Pulmonary artery endothelial cell (primary cell): ENCODE results near the gene TICAM1. TPM values are rescaled to one million over a fixed set of nuclear protein-coding genes. Genes with fewer than 3 reads are reported as not detected.
A peak's percentile ranks its signal among the peaks of the same experiment; 100 is the strongest.
"Not testable (repeated sequence)": the region's sequence is repeated elsewhere in the genome, so short reads cannot be mapped to it uniquely, and the experiment has no call there.

Source experiments
- DNase-seq: peaks from one replicate; pipeline ENCODE4 v3.0.0-alpha.2; 2011; ENCODE audit warnings: low read depth, low spot score
- total RNA-seq: library from RNA; depleted of rRNA; stranded (reverse); fragments of >200 nt; gene quantifications from 2 replicates; pipeline ENCODE4 v1.2.3, GENCODE V29; 2014

The TICAM1 gene
- total RNA-seq, 1 donor from 2014 or later = 4.0 TPM

DNA sequence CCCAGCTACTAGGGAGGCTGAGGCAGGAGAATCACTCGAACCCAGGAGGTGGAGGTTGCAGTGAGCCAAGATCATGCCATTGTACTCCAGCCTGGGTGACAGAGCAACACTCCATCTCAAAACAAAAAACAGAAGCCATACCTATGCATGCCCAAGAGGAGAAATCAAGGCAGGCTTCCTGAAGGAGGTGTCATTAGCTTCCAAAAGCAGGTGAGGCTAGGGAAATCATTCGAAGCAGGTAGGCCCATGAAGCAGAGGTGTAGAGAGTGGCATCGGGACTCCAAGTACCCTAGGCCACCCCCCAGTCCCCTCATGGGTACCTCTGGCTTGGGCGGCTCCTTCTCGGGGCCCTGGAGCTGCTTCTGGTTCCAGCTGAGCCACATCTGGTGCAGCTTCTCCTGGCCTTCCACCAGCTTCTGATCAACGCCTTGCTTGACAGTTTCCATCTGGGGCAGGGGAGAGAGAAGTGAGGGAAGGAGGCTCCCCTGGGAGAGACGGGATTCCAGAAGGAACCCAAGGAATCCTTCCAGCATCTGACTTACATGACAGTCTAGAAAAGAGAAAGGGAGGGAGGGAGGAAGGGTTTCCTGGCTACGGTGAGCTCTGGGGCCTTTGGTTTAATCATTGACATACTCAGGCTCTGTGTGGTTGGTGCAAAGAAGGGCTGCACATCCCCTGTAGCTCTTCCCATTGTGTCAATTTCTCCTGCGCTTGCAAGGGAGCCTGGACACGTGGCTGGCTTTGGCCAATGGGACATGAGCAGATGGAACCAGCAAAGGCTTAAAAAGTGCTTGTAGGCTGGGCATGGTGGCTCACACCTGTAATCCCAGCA lies 13.1 kb upstream of the TICAM1 start:
- no peak for DNase-seq

DNA sequence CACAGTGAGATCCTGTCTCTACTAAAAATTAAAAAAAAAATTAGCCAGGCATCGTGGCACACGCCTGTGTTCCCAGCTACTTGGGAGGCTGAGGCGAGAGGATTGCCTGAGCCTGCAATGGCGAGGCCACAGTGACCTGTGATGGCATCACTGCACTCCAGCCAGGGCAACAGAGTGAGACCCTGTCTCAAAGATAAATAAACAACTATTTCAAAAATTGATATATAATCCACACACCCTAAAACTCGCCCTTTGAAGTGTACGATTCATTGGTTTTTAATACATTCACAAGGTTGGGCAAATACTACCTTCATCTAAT lies 12.1 kb upstream of the TICAM1 start:
- DNase-seq = no peak

DNA sequence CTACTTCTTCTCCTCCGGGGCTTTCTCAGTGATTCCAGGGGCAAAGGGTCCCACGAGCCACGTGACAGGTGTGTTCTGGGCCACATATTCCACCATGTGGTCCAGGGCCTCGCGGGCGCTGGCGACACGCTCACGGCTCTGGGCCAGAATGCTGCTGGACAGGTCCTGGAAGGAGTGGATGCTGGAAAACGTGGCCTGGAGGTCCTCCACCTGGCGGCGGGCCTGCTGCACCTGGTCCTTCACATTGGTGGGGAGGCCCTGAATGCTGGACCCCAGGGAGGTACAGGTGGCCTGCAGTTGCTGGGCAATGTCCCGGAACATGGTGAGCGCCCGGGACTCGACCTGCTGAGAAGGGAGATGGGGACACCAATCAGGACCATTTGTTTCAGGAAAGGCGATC lies 7.7 kb upstream of the TICAM1 start:
- DNase-seq = no peak

DNA sequence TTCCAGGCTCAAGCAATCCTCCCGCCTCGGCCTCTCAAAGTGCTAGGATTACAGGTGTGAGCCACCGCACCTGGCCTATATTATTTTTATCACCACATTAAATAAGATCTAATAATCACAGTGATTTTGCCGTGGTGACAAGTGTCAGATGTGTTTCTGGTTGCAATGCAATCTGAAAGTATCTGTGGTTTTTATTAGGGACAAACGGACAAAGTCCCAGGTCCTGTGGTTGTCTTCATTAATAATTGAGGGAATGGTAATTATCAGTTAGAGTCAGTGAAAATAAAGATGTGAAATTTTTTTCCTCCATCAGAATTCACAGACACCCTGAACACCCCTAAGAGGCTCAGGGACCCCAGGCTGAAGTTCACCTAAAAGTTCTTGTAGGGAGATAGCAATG lies 1.3 kb upstream of the TICAM1 start:
- DNase-seq = no peak

DNA sequence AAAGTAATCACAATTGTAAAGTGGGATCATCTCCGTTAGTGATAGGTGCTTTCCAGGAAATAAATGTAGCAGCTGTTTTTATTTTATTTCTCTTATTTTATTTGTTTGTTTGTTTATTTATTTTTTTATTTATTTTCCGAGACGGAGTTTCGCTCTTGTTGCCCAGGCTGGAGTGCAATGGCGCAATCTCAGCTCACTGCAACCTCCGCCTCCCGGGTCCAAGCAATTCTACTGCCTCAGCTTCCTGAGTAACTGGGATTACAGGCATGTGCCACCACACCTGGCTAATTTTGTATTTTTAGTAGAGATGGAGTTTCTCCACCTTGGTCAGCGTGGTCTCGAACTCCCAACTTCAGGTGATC lies 448 bp upstream of the TICAM1 start:
- not testable (repeated sequence) for DNase-seq

DNA sequence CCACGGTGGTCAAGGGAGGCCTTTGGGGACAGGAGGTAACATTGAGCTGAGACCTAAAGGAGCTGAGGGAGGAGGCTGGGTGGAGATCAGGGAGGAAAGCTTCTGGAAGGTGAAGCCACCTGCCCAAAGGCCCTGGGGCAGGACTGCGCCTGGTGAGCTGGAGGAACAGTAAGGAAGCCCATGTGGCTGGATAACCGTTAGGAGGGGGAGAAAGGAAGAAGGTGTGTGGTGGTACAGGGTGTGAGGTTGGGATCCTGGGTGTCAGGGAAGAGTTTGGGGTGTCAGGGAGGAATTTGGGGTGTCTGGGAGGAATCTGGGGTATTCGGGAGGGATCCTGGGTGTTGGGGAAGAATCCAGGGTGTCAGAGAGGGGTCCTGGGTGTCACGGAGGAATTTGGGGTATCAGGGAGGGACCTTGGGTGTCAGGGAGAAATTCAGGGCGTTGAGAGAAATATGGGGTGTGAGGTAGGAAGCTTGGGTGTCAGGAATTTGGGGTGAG lies 695 bp downstream of the TICAM1 start:
- no peak for DNase-seq

DNA sequence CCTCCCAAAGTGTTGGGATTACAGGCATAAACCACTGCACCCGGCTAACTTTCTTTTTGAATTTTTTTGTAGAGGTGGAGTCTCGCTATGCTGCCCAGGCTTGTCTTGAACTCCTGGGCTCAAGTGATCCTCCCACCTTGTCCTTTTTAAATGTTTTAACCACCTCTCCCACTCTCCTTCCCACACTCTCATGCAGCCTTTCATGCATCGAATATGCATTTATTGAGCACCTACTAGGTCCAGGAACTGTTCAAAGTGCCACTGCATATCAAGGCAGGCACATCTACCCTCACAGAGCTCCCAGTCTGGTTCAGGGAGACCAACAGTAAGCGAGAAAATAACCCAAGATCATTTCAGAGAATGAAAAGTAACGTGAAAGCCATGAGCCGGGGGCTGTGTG lies 1.2 kb downstream of the TICAM1 start:
- no peak for DNase-seq

DNA sequence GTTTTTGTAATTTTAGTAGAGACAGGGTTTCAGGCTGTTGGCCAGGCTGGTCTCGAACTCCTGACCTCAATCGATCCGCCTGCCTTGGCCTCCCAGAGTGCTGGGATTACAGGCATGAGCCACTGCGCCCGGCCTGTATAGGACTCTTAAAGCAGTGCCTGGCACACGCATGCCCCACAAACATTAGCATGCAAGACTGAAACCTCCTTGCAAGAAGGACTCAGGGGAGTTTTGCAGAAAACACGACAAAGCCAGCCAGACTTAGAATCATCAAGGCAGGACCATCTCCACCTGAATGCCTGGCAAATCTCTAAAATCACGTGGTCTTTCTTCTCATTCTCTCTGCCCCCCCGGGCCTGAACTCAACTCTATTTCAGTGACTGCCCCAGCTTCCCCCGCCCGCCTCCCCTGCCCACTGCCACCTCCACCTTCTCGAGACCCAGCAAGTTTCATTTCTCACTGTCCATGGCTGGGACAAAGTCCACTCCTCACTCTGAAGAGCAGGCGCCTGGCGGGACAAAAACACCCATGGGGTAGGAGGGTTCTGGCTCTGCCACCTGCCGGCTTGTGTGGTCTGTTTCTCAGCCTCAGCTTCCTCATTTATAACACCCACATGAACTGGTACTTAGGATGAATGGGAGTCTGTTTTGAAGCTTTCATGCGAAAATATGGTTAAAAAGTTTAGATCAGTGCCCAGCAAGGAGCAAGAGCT lies 2.4 kb downstream of the TICAM1 start:
- no peak for DNase-seq

DNA sequence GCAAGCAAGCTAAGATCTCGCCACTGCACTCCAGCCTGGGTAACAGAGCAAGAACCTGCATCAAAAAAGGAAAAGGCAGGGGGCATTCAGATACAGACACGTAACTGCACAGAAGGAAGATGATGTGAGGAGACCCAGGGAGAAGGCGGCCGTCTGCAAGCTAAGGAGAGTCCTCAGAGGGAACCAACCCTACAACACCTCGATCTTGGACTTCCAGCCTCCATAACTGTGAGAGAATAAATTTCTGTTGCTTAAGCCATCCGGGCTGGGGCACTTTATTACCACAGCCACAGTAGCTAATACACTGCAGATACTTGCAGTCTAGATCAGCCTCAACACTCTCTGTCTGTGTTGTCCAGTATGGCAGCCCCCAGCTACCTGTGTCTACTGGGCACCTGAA lies 7.9 kb downstream of the TICAM1 start:
- DNase-seq = no peak

DNA sequence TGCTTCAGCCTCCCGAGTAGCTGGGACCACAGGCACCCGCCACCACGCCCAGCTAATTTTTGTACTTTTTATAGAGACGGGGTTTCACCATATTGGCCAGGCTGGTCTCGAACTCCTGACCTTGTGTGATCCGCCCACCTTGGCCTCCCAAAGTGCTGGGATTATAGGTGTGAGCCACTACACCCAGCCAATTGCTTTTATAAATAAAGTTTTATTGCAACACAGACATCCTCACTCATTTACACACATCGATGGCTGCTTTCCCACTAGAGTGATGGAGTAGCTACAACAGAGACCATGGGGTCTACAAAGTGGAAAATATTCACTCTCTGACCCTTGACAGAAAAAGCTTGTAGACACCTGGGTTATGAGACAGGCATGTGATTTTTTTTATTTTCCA lies 9.2 kb downstream of the TICAM1 start:
- not testable (repeated sequence) for DNase-seq

DNA sequence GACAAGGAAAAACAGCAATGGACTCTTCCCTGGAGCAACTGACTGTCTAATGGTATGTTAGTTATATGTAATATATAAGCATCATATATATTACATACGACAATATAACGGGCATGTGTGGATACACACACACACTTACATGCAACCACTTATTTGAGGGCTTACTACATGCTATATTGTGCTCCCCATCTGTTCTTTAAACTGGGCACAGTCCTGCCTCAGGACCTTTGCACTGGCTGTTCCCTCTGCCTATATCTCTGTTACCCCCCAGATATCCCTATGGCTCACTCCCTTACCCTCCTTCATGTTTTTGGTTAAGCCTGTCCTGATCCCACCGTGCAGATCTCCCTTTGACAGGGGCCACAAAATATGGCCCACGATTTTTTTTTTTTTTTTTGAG lies 10.2 kb downstream of the TICAM1 start:
- no peak for DNase-seq

DNA sequence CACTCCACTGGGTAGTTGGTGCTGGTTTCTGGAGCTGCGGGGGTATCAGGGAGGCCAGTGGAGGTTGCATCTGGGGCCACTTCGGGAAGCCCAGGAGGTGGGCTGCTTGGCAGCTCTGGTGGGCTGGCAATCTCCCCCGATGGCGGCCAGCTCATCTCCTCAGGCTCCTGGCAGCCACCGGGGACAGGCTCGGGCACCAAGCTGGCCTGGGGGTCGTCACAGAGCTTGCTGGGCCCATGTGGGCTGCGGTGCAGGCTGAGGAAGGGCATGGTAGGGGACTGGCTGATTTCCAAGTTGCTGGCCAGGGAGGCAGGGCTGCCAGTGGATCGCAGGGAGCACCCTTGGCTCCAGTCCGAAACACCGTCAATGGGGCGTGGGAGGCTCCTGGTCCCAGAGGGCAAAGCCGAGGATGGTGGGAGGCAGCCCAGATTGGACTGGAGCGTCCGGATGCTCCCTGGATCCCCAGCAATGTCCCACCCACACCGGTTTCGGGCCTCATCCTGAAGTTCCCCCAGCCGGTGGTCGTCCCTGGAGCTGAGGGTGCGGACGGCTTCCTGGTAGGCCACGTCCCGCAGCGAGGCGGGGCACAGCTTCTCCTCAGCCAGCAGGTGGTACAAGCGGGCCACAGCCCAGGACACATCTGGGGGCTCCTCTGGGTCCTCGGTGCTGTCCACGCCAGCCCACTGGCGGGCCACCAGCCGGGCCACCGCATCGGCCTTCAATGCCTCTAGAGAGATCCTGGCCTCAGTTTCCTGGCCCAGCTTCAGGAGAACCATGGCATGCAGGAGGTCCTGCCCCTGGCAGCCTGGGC lies 13.8 kb downstream of the TICAM1 start:
- DNase-seq = no peak

DNA sequence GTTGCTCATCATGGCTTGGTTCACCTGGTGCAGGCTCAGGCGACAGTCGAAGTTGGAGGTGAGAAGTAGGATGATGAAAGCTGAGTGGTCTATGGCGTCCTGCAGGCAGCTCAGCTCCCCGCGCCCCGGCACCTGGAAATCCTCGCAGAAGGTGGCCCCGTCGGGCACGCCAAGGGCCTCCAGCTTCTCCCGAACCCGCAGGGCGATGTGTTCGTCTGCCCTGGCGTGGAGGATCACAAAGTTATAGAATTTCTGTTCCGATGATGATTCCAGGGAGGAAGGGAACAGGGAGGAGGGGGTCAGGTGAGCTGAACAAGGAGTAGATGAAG lies 14.6 kb downstream of the TICAM1 start:
- no peak for DNase-seq

DNA sequence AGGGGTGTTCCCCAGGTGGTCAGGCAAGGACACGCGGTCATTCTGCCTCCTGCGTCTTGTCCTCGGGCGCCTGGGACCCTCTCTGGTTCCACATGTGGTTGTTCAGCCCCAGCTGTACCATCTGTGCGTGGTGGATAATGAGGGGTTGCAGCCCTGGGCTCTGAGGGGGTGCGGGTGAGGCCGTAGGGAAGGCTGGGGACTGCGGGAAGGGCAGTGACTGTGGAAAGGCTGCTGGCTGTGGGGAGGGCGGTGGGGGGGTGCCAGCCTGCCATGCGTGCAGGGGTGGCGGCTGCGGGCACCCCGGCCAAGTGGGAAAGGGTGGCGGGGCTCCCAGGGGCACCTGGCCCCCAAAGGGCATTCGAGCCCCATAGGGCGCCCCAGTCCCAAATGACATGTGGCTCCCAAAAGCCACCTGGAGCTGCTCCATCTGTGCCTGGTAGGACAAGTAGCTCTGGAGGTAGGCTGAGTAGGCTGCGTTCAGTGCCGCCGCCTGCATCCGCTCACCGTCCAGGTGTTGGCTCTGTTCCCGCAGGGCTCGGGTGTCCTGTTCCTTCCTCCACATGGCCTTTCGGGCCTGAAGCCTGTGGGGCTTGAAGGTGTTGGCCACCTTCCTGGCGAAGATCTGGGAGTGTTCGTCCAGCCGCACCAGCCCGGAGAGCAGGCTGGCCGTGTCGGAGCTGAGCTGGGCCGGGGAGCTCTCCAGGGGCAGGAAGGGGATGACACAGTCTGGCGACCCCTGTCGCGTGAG lies 15.1 kb downstream of the TICAM1 start:
- no peak for DNase-seq

DNA sequence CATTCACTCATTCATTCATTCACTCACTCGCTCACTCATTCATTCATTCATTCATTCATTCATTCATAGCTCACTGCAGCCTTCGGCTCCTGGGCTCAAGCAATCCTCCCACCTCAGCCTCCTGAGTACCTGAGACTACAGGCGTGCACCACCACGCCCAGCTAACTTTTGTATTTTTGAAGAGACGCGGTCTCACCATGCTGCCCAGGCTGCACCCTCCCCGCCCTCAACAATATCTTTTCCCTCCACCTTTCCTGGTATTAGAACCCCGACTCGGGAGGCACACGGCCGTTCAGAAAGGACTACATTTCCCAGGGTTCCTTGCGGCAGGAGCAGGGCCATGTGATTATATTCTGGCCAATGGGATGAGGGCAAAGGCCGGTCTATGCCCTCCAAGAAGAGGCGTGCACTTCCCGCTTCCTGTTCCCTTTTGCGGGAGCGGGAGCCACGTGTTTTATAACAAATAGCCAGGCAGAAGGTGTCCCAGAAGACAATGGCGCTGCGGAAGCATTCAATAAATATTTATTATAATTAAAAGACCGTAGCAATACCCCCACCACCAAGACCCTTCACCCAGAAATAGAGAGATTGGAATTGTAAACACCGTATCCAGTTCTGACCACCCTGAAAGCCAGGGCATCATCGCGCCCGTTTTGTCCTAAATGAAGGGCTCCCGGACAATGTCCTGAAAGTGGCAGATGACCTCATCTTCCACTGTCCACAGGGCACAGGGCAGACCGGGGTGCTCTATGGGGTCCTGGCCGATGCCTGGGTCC lies 15.9 kb downstream of the TICAM1 start:
- DNase-seq = peak; percentile 79

DNA sequence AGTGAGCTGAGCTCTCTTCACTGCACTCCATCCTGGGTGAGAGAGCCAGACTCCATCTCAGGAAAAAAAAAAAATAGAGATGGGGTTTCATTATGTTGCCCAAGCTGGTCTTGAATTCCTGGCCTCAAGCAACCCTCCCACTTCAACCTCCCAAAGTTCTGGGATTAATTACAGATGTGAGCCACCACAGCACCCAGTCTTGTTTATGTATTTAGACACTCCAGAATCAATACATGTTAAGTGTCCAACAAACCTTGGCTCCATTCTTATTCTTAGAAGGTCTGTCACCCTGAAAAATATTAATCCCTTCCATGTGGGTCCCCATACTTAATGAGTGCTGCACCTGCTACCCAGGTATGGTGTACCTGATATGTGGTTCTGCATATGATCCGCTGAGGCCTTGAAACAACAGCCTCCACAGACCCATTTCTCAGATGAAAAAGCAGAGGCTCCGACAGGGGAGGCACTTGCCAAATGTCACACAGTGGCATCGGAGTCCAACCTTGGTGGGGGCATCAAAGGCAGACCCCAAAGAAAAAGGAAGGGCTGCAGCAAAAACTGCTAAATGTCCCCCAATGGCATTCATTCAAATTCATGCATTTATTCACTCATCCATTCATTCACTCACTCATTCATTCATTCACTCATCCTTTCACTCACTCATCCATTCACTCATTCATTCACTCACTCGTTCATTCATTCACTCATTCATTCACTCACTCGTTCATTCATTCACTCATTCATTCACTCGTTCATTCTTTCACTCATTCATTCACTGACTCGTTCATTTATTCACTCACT lies 16.7 kb downstream of the TICAM1 start:
- DNase-seq = no peak

DNA sequence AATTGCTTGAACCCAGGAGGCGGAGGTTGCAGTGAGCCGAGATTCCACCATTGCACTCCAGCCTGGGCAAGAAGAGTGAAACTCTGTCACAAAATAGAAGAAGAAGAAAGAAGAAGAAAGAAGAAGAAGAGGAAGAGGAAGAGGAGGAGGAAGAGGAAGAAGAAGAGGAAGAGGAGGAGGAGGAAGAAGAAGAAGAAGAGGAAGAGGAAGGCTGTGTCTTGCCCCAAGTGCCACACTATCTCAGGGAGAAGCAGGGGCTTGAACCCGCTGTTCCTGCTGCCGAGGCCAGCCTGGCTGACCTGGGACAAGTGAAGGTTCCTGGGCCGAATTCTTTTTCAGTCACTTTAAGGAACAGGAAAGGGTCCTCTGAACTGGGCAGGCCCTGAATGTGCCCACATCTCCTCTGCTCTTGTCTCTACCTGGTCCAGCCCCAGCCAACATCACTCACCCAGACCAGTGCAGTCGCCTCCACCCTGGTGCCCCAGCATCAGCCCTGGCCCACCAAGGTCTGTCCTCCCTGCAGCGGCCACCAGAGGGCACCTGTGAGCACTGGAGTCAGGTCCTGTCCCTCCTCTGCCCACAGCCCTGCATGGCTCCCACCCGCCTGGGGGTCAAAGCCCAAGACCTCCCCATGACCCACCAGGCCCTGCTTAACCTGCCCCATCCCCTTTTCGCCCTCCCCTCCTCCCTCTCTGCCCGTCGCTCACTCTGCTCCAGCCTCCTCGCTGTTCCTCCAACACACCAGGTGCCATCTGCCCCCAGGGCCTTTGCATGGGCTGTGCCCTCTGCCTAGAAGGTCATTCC lies 20.0 kb downstream of the TICAM1 start:
- DNase-seq = no peak

DNA sequence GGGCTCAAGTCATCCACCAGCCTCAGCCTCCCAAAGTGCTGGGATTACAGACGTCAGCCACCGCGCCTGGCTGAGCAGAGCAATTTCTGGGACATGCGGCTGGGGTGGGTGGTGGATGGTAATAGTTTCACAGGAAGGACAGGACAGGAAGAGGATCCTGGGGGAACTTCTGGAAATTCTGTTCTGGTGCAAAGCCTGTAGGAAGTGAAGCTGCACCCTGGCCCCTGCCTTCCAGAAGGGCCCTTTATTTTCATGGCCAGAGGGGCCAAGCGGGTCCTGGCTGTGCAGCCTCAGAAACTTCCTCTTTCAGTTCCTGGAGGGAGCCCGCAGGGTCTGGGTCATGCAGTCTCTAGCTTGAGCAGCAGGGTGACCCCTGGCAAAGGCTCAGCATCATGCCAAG lies 24.3 kb downstream of the TICAM1 start:
- DNase-seq = no peak

DNA sequence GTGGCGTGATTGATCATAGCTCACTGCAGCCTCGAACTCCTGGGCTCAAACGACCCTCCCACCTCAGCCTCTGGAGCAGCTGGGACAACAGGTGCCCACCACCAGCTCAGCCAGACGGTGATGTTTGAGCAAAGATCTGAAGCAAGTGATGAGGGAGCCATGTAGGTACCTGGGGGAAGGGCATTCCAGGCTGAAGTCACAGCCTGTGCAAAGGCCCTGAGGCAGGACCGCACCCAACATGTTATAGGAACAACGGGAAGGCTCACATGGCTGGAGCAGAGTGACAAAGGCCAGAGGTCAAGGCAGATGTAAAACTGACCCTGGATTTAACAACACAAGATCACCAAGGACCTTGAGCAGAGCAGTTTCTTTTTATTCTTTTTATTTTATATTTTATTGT lies 25.1 kb downstream of the TICAM1 start:
- no peak for DNase-seq
